GM12873 (cell line): ENCODE data around the gene TEX52.

ENCODE experiments used
- CTCF ChIP-seq: IDR thresholded peaks from 2 replicates; pipeline ENCODE4 v1.5.1; 2012; ENCODE audit warnings: low read depth, mild to moderate bottlenecking, moderate library complexity, low read length, control low read depth; ENCODE audit not compliant: insufficient read depth; ENCODE audit errors: missing control alignments

TEX52 gene

GRCh38 chr12:2854669-2855453, 2.0 kb downstream of the TEX52 start:
- TF ChIP-seq CTCF = no peak

GRCh38 chr12:2853626-2854025, 3.2 kb downstream of the TEX52 start:
- TF ChIP-seq CTCF = peak; percentile 87

GRCh38 chr12:2851931-2852330, 4.9 kb downstream of the TEX52 start:
- no peak for TF ChIP-seq CTCF

GRCh38 chr12:2845280-2845679, 11.6 kb downstream of the TEX52 start:
- TF ChIP-seq CTCF = no peak

GRCh38 chr12:2844786-2845185, 12.1 kb downstream of the TEX52 start:
- no peak for TF ChIP-seq CTCF

GRCh38 chr12:2842948-2843347, 13.9 kb downstream of the TEX52 start:
- TF ChIP-seq CTCF = no peak

- TF ChIP-seq CTCF = no peak
These were observed 15.7 kb downstream of the TEX52 start for GRCh38 chr12:2841056-2841650.
